Stimulated activated CD4-positive, alpha-beta T cell treated with anti-CD3 and anti-CD28 coated beads, Interleukin-15, amount 100 ng/mL, for 48 hours (primary cell): ENCODE data around the gene RHOV.
A peak's percentile ranks its signal among the peaks of the same experiment; 100 is the strongest.

Source experiments
- DNase-seq, 2 donors: peaks; one replicate each; pipeline ENCODE4 v3.0.0-alpha.2; 2020; ENCODE audit warnings: low read depth in 2 of 2

RHOV gene

GRCh38 chr15:40845511-40846284 lies 28.3 kb downstream of the RHOV start:
- no peak for DNase-seq

DNA sequence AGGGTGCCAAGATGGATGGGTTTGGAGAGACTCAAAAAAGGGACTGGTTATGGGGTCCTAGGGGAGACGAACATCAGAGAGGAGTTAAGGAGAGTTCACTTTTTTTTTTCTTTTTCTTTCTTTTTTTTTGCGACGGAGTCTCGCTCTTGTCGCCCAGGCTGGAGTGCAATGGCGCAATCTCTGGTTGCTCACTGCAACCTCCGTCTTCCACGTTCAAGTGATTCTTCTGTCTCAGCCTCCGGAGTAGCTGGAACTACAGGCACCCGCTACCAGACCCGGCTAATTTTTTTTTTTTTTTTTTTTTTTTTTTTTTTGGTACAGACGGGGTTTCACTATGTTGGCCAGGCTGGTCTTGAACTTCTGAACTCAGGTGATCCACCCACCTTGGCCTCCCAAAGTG lies 29.0 kb downstream of the RHOV start:
- no peak for DNase-seq

GRCh38 chr15:40844696-40845030 lies 29.4 kb downstream of the RHOV start:
- DNase-seq = peak in 1 of 2 donors; percentile 25

GRCh38 chr15:40843885-40844695 lies 29.9 kb downstream of the RHOV start, which contains the start of gene SPINT1:
TSS of gene SPINT1 (plus strand) at chr15:40844048. CDS start at chr15:40844555, 507 bp downstream.
- DNase-seq = peak; percentile 56 to 79

GRCh38 chr15:40843261-40843884 lies 30.7 kb downstream of the RHOV start:
- no peak for DNase-seq

- no peak for DNase-seq
These were observed 32.3 kb downstream of the RHOV start for GRCh38 chr15:40841741-40842140.

DNA sequence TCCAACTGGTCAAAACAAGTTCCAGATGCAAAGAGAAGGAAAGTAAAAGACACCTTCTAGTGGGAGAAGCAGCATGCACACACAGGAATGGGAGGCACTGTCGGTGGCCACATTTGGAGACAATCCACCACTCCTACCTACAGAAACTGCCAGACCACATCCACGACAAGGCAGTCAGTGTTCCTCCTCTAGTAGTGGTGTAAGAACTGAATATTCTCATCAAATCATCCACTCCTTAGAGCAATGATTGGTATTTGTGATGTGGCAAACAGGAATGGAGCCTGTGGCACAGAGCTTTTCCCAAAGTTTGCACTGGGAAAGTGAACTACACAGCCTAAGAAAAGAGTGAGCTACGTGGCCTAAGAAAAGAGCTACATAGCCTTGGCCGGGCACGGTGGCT lies 35.3 kb downstream of the RHOV start:
- DNase-seq = no peak

DNA sequence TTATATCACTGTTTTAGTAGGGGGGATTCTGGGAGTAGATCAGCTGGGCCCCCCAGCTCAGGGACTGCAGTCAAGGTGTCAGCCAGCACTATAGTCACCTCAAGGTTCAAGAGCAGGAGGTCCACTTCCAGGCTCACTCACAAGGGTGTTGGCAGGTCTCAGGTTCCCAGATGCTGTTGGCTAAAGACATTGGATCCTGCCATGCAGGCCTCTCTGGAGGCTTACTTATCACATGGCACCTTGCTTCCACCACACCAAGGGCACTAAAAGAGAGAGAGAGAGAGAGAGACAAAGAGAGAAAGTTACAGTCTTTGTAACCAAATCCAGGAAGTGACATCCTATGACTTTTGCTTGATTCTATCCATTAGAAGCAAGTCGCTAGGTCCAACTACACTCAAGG lies 38.0 kb downstream of the RHOV start:
- no peak for DNase-seq

DNA sequence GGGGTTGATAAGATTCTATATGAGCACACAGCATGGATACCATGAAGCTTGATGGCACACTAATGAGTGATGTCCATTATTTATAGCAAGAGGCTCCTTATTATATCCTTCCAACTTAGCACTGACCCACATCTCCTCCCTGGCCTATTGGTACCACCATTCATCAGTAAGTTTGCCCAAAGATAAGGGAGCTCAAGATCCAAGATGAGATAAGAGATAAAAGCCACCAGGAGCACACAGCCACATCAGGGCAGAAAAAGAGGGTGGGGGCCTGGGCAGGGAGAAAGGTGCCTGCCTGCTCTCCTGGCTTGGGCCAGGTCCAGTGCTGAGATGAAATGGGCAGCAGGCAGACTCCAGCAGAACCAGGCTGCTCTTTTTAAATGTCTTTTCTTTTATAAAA lies 41.1 kb downstream of the RHOV start:
- DNase-seq = no peak

DNA sequence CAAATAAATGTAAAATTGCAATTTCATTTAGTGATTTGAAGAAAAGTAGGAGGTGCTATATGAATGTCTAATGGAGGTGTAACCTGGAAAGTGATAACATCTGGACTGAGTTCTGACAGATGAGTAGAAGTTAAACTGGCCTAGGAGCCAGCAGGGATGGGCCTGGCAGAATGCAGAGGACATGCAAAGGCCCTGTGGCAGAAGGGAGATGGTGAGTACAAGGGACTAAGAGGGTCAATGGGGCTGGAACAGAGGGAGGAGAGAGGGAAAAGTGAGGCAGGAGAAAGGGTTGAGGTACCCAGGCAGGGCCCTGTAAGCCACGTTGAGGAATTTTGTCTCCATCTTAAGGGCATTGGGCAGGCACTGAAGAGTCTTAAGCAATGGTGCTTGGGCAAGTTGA lies 42.2 kb downstream of the RHOV start:
- DNase-seq = no peak

- no peak for DNase-seq
These were observed 43.1 kb downstream of the RHOV start for GRCh38 chr15:40830884-40831283.

GRCh38 chr15:40829115-40829514 lies 44.9 kb downstream of the RHOV start:
- no peak for DNase-seq

DNA sequence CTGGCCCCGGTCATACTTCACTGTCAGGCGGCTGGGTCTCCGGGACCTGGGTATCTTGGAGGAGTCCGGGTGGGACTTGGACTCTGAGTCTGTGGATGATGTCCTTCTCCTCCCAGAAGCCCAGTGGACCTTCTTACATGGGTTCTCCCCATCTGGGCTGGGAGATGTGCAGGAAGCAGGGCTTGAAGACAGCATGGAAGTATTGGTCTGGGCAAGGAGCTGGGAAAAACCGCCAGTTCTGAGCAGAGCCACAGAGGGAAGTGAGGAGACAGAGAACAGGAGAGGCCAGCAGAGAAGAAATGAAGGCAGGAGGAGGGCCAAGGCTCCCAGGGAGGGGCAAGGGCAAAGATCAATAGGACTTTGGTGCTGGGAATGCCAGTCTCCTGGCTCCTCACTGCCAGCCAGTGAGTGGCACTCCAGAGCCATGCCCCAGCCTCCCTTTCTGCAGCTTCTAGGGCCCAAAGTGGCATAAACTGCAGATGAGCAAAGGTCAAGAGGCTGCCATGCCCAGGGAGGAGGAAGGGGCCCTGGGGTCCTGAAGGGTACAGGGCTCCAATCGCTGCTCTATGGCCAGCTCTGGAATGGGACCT lies 45.5 kb downstream of the RHOV start, which contains the start of gene PPP1R14D:
Gene PPP1R14D (minus strand): TSS at position 262 of the 590 bp plus-strand sequence. CDS start 67 bp downstream, at position 195.
- no peak for DNase-seq

DNA sequence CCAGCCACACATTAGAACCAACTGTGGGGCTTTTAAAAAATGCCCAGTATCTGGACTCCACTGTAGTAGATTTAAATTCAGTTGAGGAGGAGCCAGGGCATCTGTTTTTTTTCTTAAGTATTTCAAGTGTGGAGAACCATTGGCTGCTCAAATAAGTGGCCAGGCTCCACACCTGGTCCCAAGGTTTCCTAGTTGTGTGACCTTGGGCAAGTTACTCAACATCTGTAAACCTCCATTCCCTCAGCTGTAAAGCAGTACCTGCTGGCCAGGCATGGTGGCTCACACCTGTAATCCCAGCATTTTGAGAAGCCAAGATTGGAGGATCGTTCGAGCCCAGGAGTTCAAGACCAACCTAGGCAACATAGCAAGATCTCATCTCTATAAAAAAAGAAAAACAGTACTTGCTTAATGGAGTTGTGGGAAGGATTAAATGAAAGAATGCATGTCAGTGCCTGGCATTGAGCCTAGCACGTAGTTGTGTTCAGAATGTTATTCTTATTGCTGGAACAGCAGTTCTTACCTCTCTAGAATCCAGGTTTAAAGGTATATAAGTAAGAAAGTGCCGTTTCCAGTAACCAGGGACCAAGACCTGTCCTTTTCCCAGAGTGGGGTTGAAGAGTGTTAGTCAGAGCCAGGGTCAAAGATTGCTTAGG lies 47.5 kb downstream of the RHOV start:
- DNase-seq = no peak

DNA sequence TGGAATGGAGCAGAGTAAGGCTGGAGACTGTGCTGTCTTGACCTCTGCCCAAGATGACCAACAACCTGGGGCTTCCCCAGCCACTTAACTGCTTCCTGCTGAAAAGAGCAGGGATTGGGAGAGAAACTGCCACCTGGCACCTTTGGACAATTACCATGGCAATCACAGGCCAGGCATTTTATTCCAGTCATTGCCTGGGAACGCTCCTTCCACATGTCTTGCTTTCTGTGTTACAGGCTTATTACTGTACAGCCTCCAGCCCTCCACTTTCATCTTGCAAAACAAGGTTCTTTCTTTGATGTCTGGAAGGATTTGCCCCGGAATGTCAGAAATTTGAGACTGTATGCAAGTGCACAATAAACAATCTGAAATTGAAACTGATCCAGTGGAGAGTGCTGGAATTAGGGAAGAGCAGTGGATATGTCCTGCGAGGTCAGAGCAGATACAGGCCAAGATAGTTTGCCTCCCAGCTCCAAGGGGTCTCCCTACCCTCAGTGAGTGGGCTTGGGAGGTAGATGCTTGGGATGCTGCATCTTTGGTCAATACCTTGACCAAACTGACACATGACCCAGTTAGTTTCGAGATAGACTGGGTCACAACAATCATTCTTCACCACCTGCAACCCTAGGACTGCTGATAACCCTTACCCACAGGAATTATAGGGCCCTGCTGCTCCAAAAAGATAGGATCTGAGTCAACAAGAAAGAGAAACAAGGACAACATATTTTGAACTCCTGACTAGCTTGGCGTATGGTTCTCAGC lies 48.2 kb downstream of the RHOV start:
- DNase-seq = no peak

DNA sequence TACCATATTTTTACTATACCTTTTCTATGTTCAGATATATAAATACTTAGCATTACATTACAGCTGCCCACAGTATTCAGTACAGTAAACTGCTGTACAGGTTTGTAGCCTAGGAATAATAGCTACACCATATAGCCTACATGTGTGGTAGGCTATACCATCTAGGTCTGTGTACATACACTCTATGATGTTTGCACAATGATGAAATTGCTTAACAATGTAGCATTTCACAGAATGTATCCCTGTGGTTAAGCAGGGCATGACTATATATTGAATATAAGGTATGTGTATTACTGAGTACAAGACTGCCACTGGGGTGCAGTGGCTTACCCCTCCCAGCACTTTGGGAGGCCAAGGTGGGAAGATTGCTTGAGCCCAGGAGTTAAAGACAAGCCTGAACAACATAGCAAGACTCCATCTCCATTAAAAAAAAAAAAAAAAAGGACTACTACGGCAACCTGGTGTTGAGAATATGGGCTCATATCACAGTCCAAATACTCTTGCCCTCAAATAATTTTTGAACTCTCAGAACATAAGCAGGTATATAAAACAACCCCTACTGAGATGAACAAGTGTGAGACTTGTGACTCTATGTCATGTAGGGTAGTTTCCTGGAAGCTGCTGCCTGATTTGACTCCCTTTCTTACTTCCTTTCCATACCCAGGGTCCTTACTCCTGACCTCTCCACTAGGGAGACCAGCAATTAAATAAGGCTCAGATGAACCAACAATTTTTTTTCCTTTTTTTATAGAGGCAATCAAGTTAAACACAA lies 50.3 kb downstream of the RHOV start:
- DNase-seq = no peak
